Cerebellar cortex (tissue), 1 donor: ENCODE data around the gene MAEA.

Experiments used
- DNase-seq: peaks from one replicate; pipeline ENCODE4 v3.0.0-alpha.2; 2015; ENCODE audit warnings: low spot score

The MAEA gene

GRCh38 chr4:1289207-1290164, at the start of gene MAEA:
TSS of gene MAEA (plus strand) at chr4:1289891. CDS start at chr4:1289914, 23 bp downstream.
- peak; percentile 97 for DNase-seq

- no peak for DNase-seq
These were observed 49.8 kb upstream of the MAEA start for GRCh38 chr4:1239950-1240307.

GRCh38 chr4:1240721-1241465, 48.8 kb upstream of the MAEA start:
- no peak for DNase-seq

- no peak for DNase-seq
These were observed 48.2 kb upstream of the MAEA start for GRCh38 chr4:1241466-1241935.

- DNase-seq, result peak; percentile 51
These were observed 47.7 kb upstream of the MAEA start for GRCh38 chr4:1241936-1242505.

GRCh38 chr4:1242506-1243450, 46.9 kb upstream of the MAEA start:
- DNase-seq, result no peak

- no peak for DNase-seq
These were observed 46.1 kb upstream of the MAEA start for GRCh38 chr4:1243451-1244080.

- no peak for DNase-seq
These were observed 45.4 kb upstream of the MAEA start for GRCh38 chr4:1244081-1244977.

- DNase-seq, result no peak
These were observed 44.7 kb upstream of the MAEA start for GRCh38 chr4:1244978-1245471.

- DNase-seq, result no peak
These were observed 44.1 kb upstream of the MAEA start for GRCh38 chr4:1245481-1246051.

- DNase-seq, result peak; percentile 50
These were observed 43.4 kb upstream of the MAEA start for GRCh38 chr4:1246111-1246881.

GRCh38 chr4:1246901-1247863, 42.5 kb upstream of the MAEA start:
- DNase-seq, result no peak

- DNase-seq, result no peak
These were observed 41.8 kb upstream of the MAEA start for GRCh38 chr4:1247864-1248244.

GRCh38 chr4:1248245-1249147, 41.2 kb upstream of the MAEA start, which contains the start of gene CTBP1:
TSS of gene CTBP1 (minus strand) at chr4:1249130. CDS start at chr4:1241331, 7,799 bp downstream.
- DNase-seq, result peak; percentile 61

- peak; percentile 79 for DNase-seq
These were observed 40.5 kb upstream of the MAEA start for GRCh38 chr4:1249148-1249730.
